Karpas-422 (cell line): ENCODE data around the gene EPHA4. TPM values are rescaled to one million over a fixed set of nuclear protein-coding genes. Genes with fewer than 3 reads are reported as not detected.

ENCODE experiments used
- DNase-seq: peaks from one replicate; pipeline ENCODE4 v3.0.0-alpha.2; 2015
- H2AFZ ChIP-seq: fragments of 200-600 bp; sonication (generic); 2 replicates; pipeline ENCODE4 v1.6.1; 2014; ENCODE audit warnings: antibody characterized with exemption, low read length, mixed read lengths
- H3K27ac ChIP-seq: fragments of 200-600 bp; sonication (generic); 2 replicates; pipeline ENCODE4 v1.5.1; 2014; ENCODE audit warnings: mild to moderate bottlenecking, low read length, moderate library complexity
- H3K27me3 ChIP-seq: fragments of 200-600 bp; sonication (generic); 2 replicates; pipeline ENCODE4 v1.6.1; 2014; ENCODE audit warnings: low read length, mixed read lengths
- H3K36me3 ChIP-seq: fragments of 200-600 bp; sonication (generic); 2 replicates; pipeline ENCODE4 v1.6.1; 2014; ENCODE audit warnings: low read length, mixed read lengths; ENCODE audit not compliant: insufficient read depth
- H3K4me1 ChIP-seq: fragments of 200-600 bp; sonication (generic); 2 replicates; pipeline ENCODE4 v1.6.1; 2014; ENCODE audit warnings: mild to moderate bottlenecking, low read length, mixed read lengths
- H3K4me2 ChIP-seq: fragments of 200-600 bp; sonication (generic); 2 replicates; pipeline ENCODE4 v1.6.1; 2014; ENCODE audit warnings: low read length, low read depth, mild to moderate bottlenecking; ENCODE audit not compliant: poor library complexity, severe bottlenecking
- H3K4me3 ChIP-seq: fragments of 200-600 bp; sonication (generic); 2 replicates; pipeline ENCODE4 v1.5.1; 2014; ENCODE audit warnings: mild to moderate bottlenecking, antibody characterized with exemption, low read length, mixed read lengths
- H3K79me2 ChIP-seq: fragments of 200-600 bp; sonication (generic); 2 replicates; pipeline ENCODE4 v1.6.1; 2014; ENCODE audit warnings: mild to moderate bottlenecking, low read length, mixed read lengths
- H3K9ac ChIP-seq: fragments of 200-600 bp; sonication (generic); 2 replicates; pipeline ENCODE4 v1.6.0; 2014; ENCODE audit warnings: low read length
- H3K9me2 ChIP-seq: fragments of 200-600 bp; sonication (generic), shearing (Covaris generic); replicated peaks from 2 replicates; pipeline ENCODE4 v1.6.0; 2014; ENCODE audit warnings: mild to moderate bottlenecking, low read length, moderate library complexity; ENCODE audit not compliant: insufficient read depth
- H3K9me3 ChIP-seq: fragments of 300-700, 200-600 bp; sonication (generic); 2 replicates; pipeline ENCODE4 v1.6.1; 2014; ENCODE audit warnings: low read length, mixed read lengths
- H4K20me1 ChIP-seq: fragments of 200-600 bp; sonication (generic); 2 replicates; pipeline ENCODE4 v1.6.1; 2014; ENCODE audit warnings: mild to moderate bottlenecking, antibody characterized with exemption, low read length, low read depth; ENCODE audit not compliant: insufficient read depth
- total RNA-seq: library from RNA; depleted of rRNA; stranded (reverse); fragments of >200 nt; shearing (Covaris generic); gene quantifications from 2 replicates; pipeline ENCODE4 v1.2.3, GENCODE V29; 2014; ENCODE audit warnings: low replicate concordance

EPHA4 gene
- total RNA-seq, 1 experiment from 2014 or later = not detected

GRCh38 chr2:221504905-221505304 lies 67.2 kb downstream of the EPHA4 start:
- Histone ChIP-seq H3K27ac (no peak overlapping the region), H3K9me3 (no peaks in the 10 kb centered on the region), H3K9me2 (no peaks in the 10 kb centered on the region; the same call in 1 of the 2 replicates), H3K27me3 (no peaks in the 10 kb centered on the region), H3K4me3 (no peak overlapping the region), H3K36me3 (no peaks in the 10 kb centered on the region), H4K20me1 (no peaks in the 10 kb centered on the region), H3K4me2 (no peak overlapping the region), H2AFZ (no peak overlapping the region), H3K4me1 (no peaks in the 10 kb centered on the region), H3K9ac (no peak overlapping the region), H3K79me2 (no peaks in the 10 kb centered on the region)
- no peak for DNase-seq

- Histone ChIP-seq H3K9me3 (no peaks in the 10 kb centered on the region), H3K9me2 (no peaks in the 10 kb centered on the region; the same call in 1 of the 2 replicates), H3K36me3 (no peaks in the 10 kb centered on the region), H3K4me3 (no peak overlapping the region), H3K9ac (no peak overlapping the region), H3K27me3 (no peaks in the 10 kb centered on the region), H3K79me2 (no peaks in the 10 kb centered on the region), H3K4me2 (no peak overlapping the region), H2AFZ (no peak overlapping the region), H4K20me1 (no peaks in the 10 kb centered on the region), H3K27ac (no peak overlapping the region), H3K4me1 (no peaks in the 10 kb centered on the region)
- DNase-seq = no peak
Measured at GRCh38 chr2:221503965-221504364, 68.1 kb downstream of the EPHA4 start.

- H3K4me1 ChIP-seq = no peaks in the 10 kb centered on the region
- H3K27me3 ChIP-seq = no peaks in the 10 kb centered on the region
- no peak overlapping the region for H3K4me2 ChIP-seq
Measured at GRCh38 chr2:221502270-221503010, 69.7 kb downstream of the EPHA4 start.

DNA sequence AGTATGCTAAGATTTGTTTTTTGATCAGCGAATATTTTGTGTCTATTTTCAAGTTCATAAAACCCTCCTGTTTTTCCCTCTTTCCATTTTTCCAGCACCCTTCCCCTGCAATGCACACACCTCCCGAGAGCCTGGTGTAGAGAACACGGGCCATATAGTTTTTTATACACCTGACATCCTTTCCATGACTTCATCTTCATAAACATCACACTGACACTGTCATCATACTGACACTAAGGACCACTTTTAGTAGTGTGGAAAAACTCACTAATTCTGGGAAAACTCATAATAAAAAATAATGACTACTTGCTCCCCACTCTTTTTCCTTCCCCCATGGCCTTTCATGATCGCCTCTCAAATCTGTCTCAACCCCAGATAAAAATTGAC lies 70.2 kb downstream of the EPHA4 start:
- Histone ChIP-seq H3K4me2 (no peak overlapping the region), H4K20me1 (no peaks in the 10 kb centered on the region), H3K9me3 (no peaks in the 10 kb centered on the region), H3K4me3 (no peak overlapping the region), H2AFZ (no peak overlapping the region), H3K27me3 (no peaks in the 10 kb centered on the region), H3K9me2 (no peaks in the 10 kb centered on the region; the same call in 1 of the 2 replicates), H3K27ac (no peak overlapping the region), H3K36me3 (no peaks in the 10 kb centered on the region), H3K9ac (no peak overlapping the region), H3K79me2 (no peaks in the 10 kb centered on the region), H3K4me1 (no peaks in the 10 kb centered on the region)
- no peak for DNase-seq

More at GRCh38 chr2:221502270-221503010, 69.7 kb downstream of the EPHA4 start:
- no peaks in the 10 kb centered on the region; the same call in 1 of the 2 replicates for H3K9me2 ChIP-seq
- H3K36me3 ChIP-seq = no peaks in the 10 kb centered on the region
- no peak for DNase-seq
- H3K4me3 ChIP-seq = no peak overlapping the region
- no peaks in the 10 kb centered on the region for H3K79me2 ChIP-seq
- H3K9ac ChIP-seq = no peak overlapping the region
- no peak overlapping the region for H2AFZ ChIP-seq
- no peaks in the 10 kb centered on the region for H4K20me1 ChIP-seq
- no peak overlapping the region for H3K27ac ChIP-seq
- no peaks in the 10 kb centered on the region for H3K9me3 ChIP-seq

DNA sequence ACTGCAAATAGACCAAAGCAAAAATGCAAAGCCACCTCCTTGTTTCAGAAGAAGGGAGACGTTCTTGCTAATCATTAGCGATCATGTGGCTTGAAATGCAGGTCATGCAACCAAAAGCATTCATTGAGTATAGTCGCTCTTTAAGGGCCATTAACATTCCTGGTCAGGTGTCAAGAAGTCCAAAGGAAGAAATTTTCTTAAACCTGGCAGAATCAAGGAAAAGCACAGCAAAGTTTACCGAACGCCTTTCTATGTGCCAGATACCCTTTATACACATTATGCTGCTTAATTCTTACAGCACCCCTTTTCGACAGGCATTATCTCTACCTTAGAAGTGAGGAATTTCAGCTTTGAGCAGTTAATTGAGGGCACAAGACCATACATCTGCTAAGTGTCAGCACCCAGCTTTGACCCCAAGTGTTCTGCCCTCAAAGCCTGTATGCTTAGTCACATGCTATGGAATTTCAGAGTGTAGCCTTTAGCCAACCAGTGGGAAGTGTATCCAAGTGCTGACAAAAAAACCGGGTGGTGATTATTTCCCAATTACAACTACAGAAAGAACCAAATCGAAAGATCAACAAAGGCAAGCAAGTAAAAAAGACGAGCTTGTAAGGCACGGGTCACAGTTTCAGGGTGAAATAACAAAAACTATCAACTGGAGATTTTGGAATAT lies 70.8 kb downstream of the EPHA4 start:
- Histone ChIP-seq H3K9me3 (no peaks in the 10 kb centered on the region), H4K20me1 (no peaks in the 10 kb centered on the region), H3K36me3 (no peaks in the 10 kb centered on the region), H3K4me3 (no peak overlapping the region), H3K9me2 (no peaks in the 10 kb centered on the region; the same call in 1 of the 2 replicates), H3K27ac (no peak overlapping the region), H3K9ac (no peak overlapping the region), H3K79me2 (no peaks in the 10 kb centered on the region), H2AFZ (no peak overlapping the region), H3K4me1 (no peaks in the 10 kb centered on the region), H3K4me2 (no peak overlapping the region), H3K27me3 (no peaks in the 10 kb centered on the region)
- no peak for DNase-seq

GRCh38 chr2:221500501-221501209 lies 71.4 kb downstream of the EPHA4 start:
- Histone ChIP-seq H3K4me2 (no peak overlapping the region), H2AFZ (no peak overlapping the region)

DNA sequence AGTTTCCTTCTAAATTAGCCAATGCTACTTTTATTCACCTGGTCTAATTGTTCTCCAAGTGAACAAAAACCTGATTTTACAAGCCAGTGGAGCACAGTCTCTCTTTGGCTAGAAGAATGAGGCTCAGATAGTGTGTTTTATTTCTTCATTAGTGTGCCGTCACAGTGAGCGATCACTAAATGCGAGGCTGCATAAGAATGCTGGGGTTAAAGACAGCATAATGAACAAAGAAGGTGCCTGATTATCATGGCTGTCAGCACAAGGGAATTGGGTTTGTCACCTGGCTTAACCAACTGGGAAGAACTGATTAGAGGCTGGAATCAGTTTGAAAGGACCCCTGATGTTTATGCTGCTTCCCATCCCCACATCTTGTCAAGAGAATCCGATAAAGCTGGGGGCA lies 76.4 kb downstream of the EPHA4 start:
- no peaks in the 10 kb centered on the region for H3K27me3 ChIP-seq
- no peaks in the 10 kb centered on the region for H3K9me2 ChIP-seq
- no peak for DNase-seq
- no peak overlapping the region for H3K27ac ChIP-seq
- H3K4me3 ChIP-seq = no peak overlapping the region
- no peaks in the 10 kb centered on the region for H4K20me1 ChIP-seq
- H3K79me2 ChIP-seq = no peaks in the 10 kb centered on the region
- H2AFZ ChIP-seq = no peak overlapping the region
- H3K4me2 ChIP-seq = no peak overlapping the region
- H3K36me3 ChIP-seq = no peaks in the 10 kb centered on the region
- no peaks in the 10 kb centered on the region for H3K4me1 ChIP-seq
- H3K9ac ChIP-seq = no peak overlapping the region
- H3K9me3 ChIP-seq = no peaks in the 10 kb centered on the region

More at GRCh38 chr2:221500501-221501209, 71.4 kb downstream of the EPHA4 start:
- no peaks in the 10 kb centered on the region for H3K9me2 ChIP-seq
- no peak overlapping the region for H3K9ac ChIP-seq
- H3K9me3 ChIP-seq = no peaks in the 10 kb centered on the region
- no peak overlapping the region for H3K27ac ChIP-seq
- H3K4me1 ChIP-seq = no peaks in the 10 kb centered on the region
- H3K4me3 ChIP-seq = no peak overlapping the region
- no peak for DNase-seq
- no peaks in the 10 kb centered on the region for H3K36me3 ChIP-seq
- H4K20me1 ChIP-seq = no peaks in the 10 kb centered on the region
- no peaks in the 10 kb centered on the region for H3K27me3 ChIP-seq
- no peaks in the 10 kb centered on the region for H3K79me2 ChIP-seq

DNA sequence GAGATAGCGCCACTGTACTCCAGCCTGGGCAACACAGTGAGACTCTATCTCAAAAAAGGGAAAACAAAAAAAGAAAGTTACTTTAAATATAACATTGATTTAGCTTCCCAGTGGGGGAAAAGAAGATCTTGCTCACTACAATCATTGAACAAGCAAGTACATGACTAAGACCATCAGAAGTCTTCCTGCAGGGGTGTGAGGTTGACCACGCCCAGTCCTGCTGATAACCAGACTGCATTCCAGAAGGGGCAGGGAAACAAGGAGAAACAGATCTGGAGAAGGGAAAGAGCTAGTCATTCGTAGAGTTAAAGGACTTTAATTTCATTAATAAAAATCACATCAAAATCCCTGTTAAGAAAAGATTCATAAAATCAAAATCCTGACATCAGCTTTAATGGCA lies 77.5 kb downstream of the EPHA4 start:
- Histone ChIP-seq H3K79me2 (no peaks in the 10 kb centered on the region), H3K9me3 (no peaks in the 10 kb centered on the region), H3K27ac (no peak overlapping the region), H3K36me3 (no peaks in the 10 kb centered on the region), H3K27me3 (no peaks in the 10 kb centered on the region), H4K20me1 (no peaks in the 10 kb centered on the region), H3K4me3 (no peak overlapping the region), H2AFZ (no peak overlapping the region), H3K4me1 (no peaks in the 10 kb centered on the region), H3K4me2 (no peak overlapping the region), H3K9me2 (no peaks in the 10 kb centered on the region), H3K9ac (no peak overlapping the region)
- no peak for DNase-seq
